ENCODE results near the gene GUCY1A2. TPM values are rescaled to one million over a fixed set of nuclear protein-coding genes. Genes with fewer than 3 reads are reported as not detected.
A peak's percentile ranks its signal among the peaks of the same experiment; 100 is the strongest.

The GUCY1A2 gene
- total RNA-seq, 4 donors from 2014 or later: 0.19 to 2.1 (median 0.86) TPM

DNA sequence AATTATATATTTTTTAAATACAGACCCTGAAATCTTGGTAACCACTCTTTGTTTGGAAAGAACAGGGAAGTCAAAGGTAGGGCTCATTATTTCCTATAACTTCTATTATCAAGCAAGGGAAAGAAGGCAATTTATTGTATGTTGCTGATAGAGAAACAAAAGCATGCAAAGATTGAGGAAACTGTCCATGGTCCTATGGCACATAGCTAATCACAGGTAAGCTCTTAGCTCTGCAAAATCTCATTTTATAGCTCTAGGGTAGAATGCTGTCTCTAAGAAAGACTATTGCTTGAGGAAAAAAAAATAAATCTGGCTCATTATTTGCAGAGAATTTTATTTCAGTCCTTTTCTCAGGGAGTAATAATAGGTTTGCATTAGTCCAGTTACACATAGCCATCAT lies 7.4 kb upstream of the GUCY1A2 start:
- H3K4me3 ChIP-seq: no peak overlapping the region
- TF ChIP-seq, protein P1, sequence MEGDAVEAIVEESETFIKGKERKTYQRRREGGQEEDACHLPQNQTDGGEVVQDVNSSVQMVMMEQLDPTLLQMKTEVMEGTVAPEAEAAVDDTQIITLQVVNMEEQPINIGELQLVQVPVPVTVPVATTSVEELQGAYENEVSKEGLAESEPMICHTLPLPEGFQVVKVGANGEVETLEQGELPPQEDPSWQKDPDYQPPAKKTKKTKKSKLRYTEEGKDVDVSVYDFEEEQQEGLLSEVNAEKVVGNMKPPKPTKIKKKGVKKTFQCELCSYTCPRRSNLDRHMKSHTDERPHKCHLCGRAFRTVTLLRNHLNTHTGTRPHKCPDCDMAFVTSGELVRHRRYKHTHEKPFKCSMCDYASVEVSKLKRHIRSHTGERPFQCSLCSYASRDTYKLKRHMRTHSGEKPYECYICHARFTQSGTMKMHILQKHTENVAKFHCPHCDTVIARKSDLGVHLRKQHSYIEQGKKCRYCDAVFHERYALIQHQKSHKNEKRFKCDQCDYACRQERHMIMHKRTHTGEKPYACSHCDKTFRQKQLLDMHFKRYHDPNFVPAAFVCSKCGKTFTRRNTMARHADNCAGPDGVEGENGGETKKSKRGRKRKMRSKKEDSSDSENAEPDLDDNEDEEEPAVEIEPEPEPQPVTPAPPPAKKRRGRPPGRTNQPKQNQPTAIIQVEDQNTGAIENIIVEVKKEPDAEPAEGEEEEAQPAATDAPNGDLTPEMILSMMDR (IDR thresholded peaks at IDR 0.05): no peak
- no peak for TF ChIP-seq POLR2A (IDR thresholded peaks at IDR 0.05)
- no peaks in the 10 kb centered on the region for H3K4me1 ChIP-seq
- no peak for DNase-seq
- H3K27ac ChIP-seq: no peak overlapping the region
- H3K36me3 ChIP-seq: no peaks in the 10 kb centered on the region
- no peaks in the 10 kb centered on the region for H3K9me3 ChIP-seq
- intact Hi-C loops (cut with DNase I): loop anchor here (10.0 kb wide), 1 partner anchor 301 kb away; no protein-coding TSS in a partner anchor
- H3K27me3 ChIP-seq: peaks cover 0 to 11% (median 0%) of the 10 kb centered on the region in 4 donors

DNA sequence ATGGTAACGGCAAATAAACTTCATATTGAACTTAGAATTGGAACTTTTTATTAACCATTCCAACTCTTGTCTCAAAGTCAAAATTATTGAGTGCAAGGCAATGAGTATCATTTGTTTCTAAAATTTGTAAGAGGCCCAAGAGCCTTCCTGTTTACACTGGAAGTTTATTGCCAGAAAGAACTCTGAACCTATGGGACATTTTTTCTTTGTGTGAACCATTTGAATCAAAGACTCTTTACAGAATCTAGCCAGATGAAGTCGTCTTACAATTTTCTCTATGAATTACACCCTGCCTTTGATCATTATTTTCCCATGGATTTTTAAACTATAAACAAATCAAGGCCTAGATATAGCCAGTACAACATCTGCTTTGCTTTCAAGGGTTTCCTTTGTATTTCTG lies 2.3 kb upstream of the GUCY1A2 start:
- H3K4me3 ChIP-seq: no peak overlapping the region
- 52 to 61% methylated on average over 2 of the region's 2 CpGs for WGBS, 2 donors

DNA sequence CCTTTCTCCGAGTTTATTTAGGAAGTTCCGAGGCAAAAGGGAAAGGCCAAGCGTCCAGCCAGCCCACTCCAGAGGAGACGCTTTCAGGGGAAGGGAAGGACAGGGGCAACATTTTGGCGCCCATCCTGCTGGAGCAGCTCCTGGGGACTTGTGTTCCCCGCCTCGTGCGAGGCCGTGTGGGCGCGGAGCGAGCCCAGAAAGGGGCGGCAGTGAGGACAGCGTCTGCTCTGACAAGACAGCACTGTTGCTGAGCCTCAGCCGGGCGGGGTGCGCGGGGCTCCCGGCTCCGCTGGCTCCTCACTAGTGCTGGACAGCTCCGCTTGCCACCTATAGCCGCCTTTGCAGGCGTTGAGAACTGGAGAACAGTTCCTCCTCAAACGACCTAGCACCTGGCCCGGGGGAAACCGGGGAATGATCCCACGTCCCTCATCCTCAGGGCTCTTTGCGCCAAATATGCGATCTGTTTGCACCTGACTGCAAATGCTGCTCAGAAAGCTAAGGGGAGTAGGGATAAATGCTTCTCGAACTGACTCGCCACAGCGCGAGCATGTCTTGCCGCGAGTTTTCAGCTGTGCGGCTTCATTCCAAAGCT lies 722 bp upstream of the GUCY1A2 start:
- Histone ChIP-seq H3K4me1 (peaks cover 12 to 35% (median 12%) of the 10 kb centered on the region in 3 donors), H3K9me3 (no peaks in the 10 kb centered on the region), H3K27me3 (peaks cover 0 to 60% (median 5%) of the 10 kb centered on the region in 4 donors), H3K27ac (peak overlapping the region in 2 of 4 donors; percentile 9 to 16), H3K36me3 (no peaks in the 10 kb centered on the region), H3K4me3 (peak overlapping the region; percentile 16 to 70 (median 44))
- WGBS, 2 donors: 0 to 7% methylated on average over 3 to 15 of the region's 36 CpGs
- intact Hi-C loops (cut with DNase I): no loop called here
- no peak for TF ChIP-seq POLR2A (IDR thresholded peaks at IDR 0.05)
- TF ChIP-seq, protein P1 (IDR thresholded peaks at IDR 0.05): no peak
- DNase-seq: no peak

More for the DNA sequence above, 2.3 kb upstream of the GUCY1A2 start:
- no peaks in the 10 kb centered on the region for H3K36me3 ChIP-seq
- H3K9me3 ChIP-seq: no peaks in the 10 kb centered on the region
- peaks cover 12 to 22% (median 12%) of the 10 kb centered on the region in 3 donors for H3K4me1 ChIP-seq
- no peak overlapping the region for H3K27ac ChIP-seq
- no peak for TF ChIP-seq POLR2A (IDR thresholded peaks at IDR 0.05)
- TF ChIP-seq, protein P1 (IDR thresholded peaks at IDR 0.05): no peak
- intact Hi-C loops (cut with DNase I): loop anchor here (10.0 kb wide), 1 partner anchor 296 kb away; no protein-coding TSS in a partner anchor
- peaks cover 0 to 58% (median 5%) of the 10 kb centered on the region in 4 donors for H3K27me3 ChIP-seq
- DNase-seq: no peak

DNA sequence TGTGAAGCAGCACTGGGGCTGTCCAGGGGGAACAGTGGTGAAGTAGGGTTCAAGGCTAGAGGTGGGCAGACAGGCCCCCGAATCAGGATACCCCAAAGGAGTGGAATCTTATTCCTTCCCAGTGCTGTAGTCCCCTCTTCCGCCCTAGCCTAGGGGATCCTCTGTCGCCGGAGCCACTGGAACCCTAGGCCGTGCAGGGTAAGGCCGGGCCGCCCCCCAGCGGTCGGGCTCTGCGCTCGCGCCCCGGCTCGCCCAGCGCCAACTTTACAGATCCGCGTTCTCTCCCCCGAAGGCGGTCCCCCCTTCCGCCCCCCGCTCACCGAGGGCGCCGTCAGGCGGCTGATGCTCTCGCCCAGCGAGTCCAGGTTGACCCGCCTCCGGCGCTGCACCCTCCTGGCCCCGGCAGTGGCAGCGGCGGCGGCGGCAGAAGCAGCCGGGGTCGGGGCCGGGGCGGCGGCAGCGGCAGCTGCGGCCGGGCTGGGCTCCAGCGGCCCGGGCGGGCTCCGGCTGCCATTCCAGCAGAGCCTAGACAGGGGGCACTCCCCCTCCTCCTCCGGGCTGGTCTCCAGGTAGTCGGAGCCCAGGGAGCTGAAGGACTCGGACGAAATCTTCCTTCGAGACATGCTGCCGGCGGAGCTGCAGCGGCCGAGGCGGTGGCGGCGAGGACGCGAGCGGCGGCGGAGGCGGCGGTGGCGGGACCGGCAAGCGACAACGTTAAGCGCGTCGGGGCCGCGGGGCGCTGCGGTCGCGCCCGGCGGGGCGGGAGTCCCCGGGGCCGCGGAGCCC lies 650 bp downstream of the GUCY1A2 start:
- H3K4me3 ChIP-seq: peak overlapping the region; percentile 34 to 70 (median 47)
- no peaks in the 10 kb centered on the region for H3K9me3 ChIP-seq
- no peak for DNase-seq
- 0 to 6% methylated on average over 1 to 2 of the region's 85 CpGs for WGBS, 2 donors
- H3K27ac ChIP-seq: peak overlapping the region in 3 of 4 donors; percentile 1 to 68 (median 65)
- TF ChIP-seq POLR2A (IDR thresholded peaks at IDR 0.05): no peak
- TF ChIP-seq, protein P1 (IDR thresholded peaks at IDR 0.05): peak in 4 of 6 experiments; percentile 28 to 52 (median 34)
- intact Hi-C loops (cut with DNase I): no loop called here
- no peaks in the 10 kb centered on the region for H3K36me3 ChIP-seq
- H3K4me1 ChIP-seq: peaks cover 12 to 38% (median 12%) of the 10 kb centered on the region in 3 donors
- H3K27me3 ChIP-seq: peaks cover 0 to 61% (median 5%) of the 10 kb centered on the region in 4 donors

DNA sequence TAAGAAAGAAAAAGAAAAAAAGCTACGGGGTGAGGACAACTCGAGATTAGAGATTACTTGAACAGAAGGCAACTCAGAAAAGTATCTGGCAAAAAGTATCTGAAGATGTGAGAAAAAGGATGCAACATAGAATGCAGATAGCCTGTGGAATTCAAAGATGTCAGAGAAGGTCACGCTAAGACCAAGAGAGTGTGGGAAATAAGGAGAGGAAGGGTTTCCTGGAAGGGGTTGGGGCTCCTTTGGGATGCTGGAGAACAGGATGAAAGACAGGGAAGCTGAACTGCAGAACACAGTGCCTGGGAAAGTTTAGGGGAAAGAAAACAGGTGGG lies 1.2 kb downstream of the GUCY1A2 start:
- Histone ChIP-seq H3K4me1 (peaks cover 12 to 38% (median 12%) of the 10 kb centered on the region in 3 donors), H3K27ac (peak overlapping the region in 2 of 4 donors; percentile 1 to 68), H3K27me3 (peaks cover 0 to 61% (median 5%) of the 10 kb centered on the region in 4 donors), H3K9me3 (no peaks in the 10 kb centered on the region), H3K36me3 (no peaks in the 10 kb centered on the region), H3K4me3 (peak overlapping the region in 3 of 4 donors; percentile 34 to 70 (median 55))
- TF ChIP-seq POLR2A (IDR thresholded peaks at IDR 0.05): no peak
- TF ChIP-seq, protein P1 (IDR thresholded peaks at IDR 0.05): no peak
- DNase-seq: no peak
- WGBS, 2 donors: 41 to 53% methylated on average over 3 of the region's 3 CpGs
- intact Hi-C loops (cut with DNase I): no loop called here
